Upper lobe of right lung (tissue), 1 donor: Measurements from ENCODE around the gene CES5A. TPM values are rescaled to one million over a fixed set of nuclear protein-coding genes. Genes with fewer than 3 reads are reported as not detected.
A peak's percentile ranks its signal among the peaks of the same experiment; 100 is the strongest.
"Not testable (repeated sequence)": the region's sequence is repeated elsewhere in the genome, so short reads cannot be mapped to it uniquely, and the experiment has no call there.

Experiments used
- ATAC-seq: fragments of 200-7000 bp; cut with Tn5 transposase; one replicate; pipeline ENCODE4 v1.9.1; 2020; ENCODE audit warnings: mild to moderate bottlenecking, moderate library complexity
- DNase-seq: peaks from one replicate; pipeline ENCODE4 v3.0.0-alpha.2; 2020
- H3K27ac ChIP-seq: fragments of 200-600 bp; one replicate; pipeline ENCODE4 v1.8.0; 2022
- H3K27me3 ChIP-seq: fragments of 200-600 bp; one replicate; pipeline ENCODE4 v1.8.0; 2022; ENCODE audit warnings: mild to moderate bottlenecking
- H3K36me3 ChIP-seq: fragments of 200-600 bp; one replicate; pipeline ENCODE4 v1.8.0; 2022
- H3K4me1 ChIP-seq: fragments of 200-600 bp; one replicate; pipeline ENCODE4 v1.8.0; 2022
- H3K4me3 ChIP-seq: fragments of 200-600 bp; one replicate; pipeline ENCODE4 v1.8.0; 2022; ENCODE audit warnings: mild to moderate bottlenecking
- H3K9me3 ChIP-seq: fragments of 200-600 bp; one replicate; pipeline ENCODE4 v1.8.0; 2022
- CTCF ChIP-seq: fragments of 200-600 bp; IDR thresholded peaks from one replicate; pipeline ENCODE4 v1.8.0; 2022; ENCODE audit warnings: antibody characterized with exemption
- intact Hi-C: fragments of 100-400 bp; cut with DNase I; formaldehyde crosslinking; loops from one replicate; pipeline ENCODE4 v1.11.0; 2022
- total RNA-seq: library from RNA; stranded (reverse); fragmentation: NEBNext Ultra II Directional; extraction: Animal tissue kit (Norgen Biotek cat#: 25700); gene quantifications from one replicate; pipeline ENCODE4 v1.2.1, GENCODE V29; 2021
- donor health status: DM: no; HTN: yes; CAD: no; lungs with severe emphysema.

The CES5A gene
- total RNA-seq, 1 donor from 2014 or later: not detected

- Histone ChIP-seq H3K4me1 (no peaks in the 10 kb centered on the region), H3K27me3 (peaks cover 11% of the 10 kb centered on the region), H3K4me3 (no peak overlapping the region), H3K27ac (no peak overlapping the region), H3K36me3 (no peaks in the 10 kb centered on the region), H3K9me3 (no peaks in the 10 kb centered on the region)
- no peak for DNase-seq
- intact Hi-C loops: loop anchor here (5.0 kb wide), 1 partner anchor 130 kb away; no protein-coding TSS in a partner anchor
- peak; percentile 80 for ATAC-seq
- peak; percentile 70 for TF ChIP-seq CTCF
Measured at GRCh38 chr16:55842369-55843104, 32.6 kb downstream of the CES5A start.

GRCh38 chr16:55839115-55839514, 36.1 kb downstream of the CES5A start:
- DNase-seq: no peak
- Histone ChIP-seq H3K9me3 (no peaks in the 10 kb centered on the region), H3K4me1 (peaks cover 16% of the 10 kb centered on the region), H3K27me3 (no peaks in the 10 kb centered on the region), H3K36me3 (no peaks in the 10 kb centered on the region), H3K27ac (no peak overlapping the region), H3K4me3 (no peak overlapping the region)
- ATAC-seq: peak; percentile 78
- intact Hi-C loops: no loop called here
- no peak for TF ChIP-seq CTCF

- no peaks in the 10 kb centered on the region for H3K9me3 ChIP-seq
- peaks cover 23% of the 10 kb centered on the region for H3K4me1 ChIP-seq
- DNase-seq: no peak
- no peak overlapping the region for H3K4me3 ChIP-seq
- peak overlapping the region; percentile 42 for H3K27ac ChIP-seq
- no peak for TF ChIP-seq CTCF
- H3K27me3 ChIP-seq: no peaks in the 10 kb centered on the region
- H3K36me3 ChIP-seq: no peaks in the 10 kb centered on the region
- intact Hi-C loops: no loop called here
- peak; percentile 3 for ATAC-seq
Measured at GRCh38 chr16:55836158-55836611, 39.0 kb downstream of the CES5A start.

GRCh38 chr16:55835581-55835980, 39.6 kb downstream of the CES5A start:
- intact Hi-C loops: no loop called here
- DNase-seq (no peak), ATAC-seq (peak; percentile 24)

GRCh38 chr16:55835173-55835572, 40.0 kb downstream of the CES5A start:
- H3K9me3 ChIP-seq, H3K27me3 ChIP-seq, H3K36me3 ChIP-seq, H3K27ac ChIP-seq, H3K4me3 ChIP-seq, ATAC-seq, DNase-seq, intact Hi-C loops: not testable (repeated sequence)
- H3K4me1 ChIP-seq: peaks cover 23% of the 10 kb centered on the region

More at GRCh38 chr16:55835581-55835980, 39.6 kb downstream of the CES5A start:
- Histone ChIP-seq H3K9me3 (no peaks in the 10 kb centered on the region), H3K36me3 (no peaks in the 10 kb centered on the region), H3K27ac (peak overlapping the region; percentile 42), H3K27me3 (no peaks in the 10 kb centered on the region), H3K4me3 (no peak overlapping the region), H3K4me1 (peaks cover 23% of the 10 kb centered on the region)
- TF ChIP-seq CTCF: no peak

GRCh38 chr16:55834049-55834448, 41.1 kb downstream of the CES5A start:
- H3K27me3 ChIP-seq: no peaks in the 10 kb centered on the region
- no peak overlapping the region for H3K4me3 ChIP-seq
- H3K4me1 ChIP-seq: peaks cover 23% of the 10 kb centered on the region
- ATAC-seq (no peak), DNase-seq (no peak)
- H3K36me3 ChIP-seq: no peaks in the 10 kb centered on the region
- no peaks in the 10 kb centered on the region for H3K9me3 ChIP-seq
- intact Hi-C loops: no loop called here
- H3K27ac ChIP-seq: no peak overlapping the region
- TF ChIP-seq CTCF: no peak
